NCI-H748 (cell line): ENCODE data around the gene ZNF689.
"Not testable (repeated sequence)": the region's sequence is repeated elsewhere in the genome, so short reads cannot be mapped to it uniquely, and the experiment has no call there.

ENCODE experiments used
- DNase-seq: peaks from one replicate; lab custom pipeline; 2025; ENCODE audit not compliant: unreplicated experiment; lab: John Stamatoyannopoulos, UW

ZNF689 gene

GRCh38 chr16:30637139-30637538 is 26.9 kb upstream of the ZNF689 start:
- DNase-seq: not testable (repeated sequence)

- no peak for DNase-seq
Measured at GRCh38 chr16:30636599-30636998, 26.4 kb upstream of the ZNF689 start.

GRCh38 chr16:30633526-30633925 is 23.3 kb upstream of the ZNF689 start:
- DNase-seq: no peak

- DNase-seq: not testable (repeated sequence)
Measured at GRCh38 chr16:30632454-30632853, 22.3 kb upstream of the ZNF689 start.

GRCh38 chr16:30628628-30629540 is 18.7 kb upstream of the ZNF689 start:
- DNase-seq: peak; percentile 68

- DNase-seq: no peak
Measured at GRCh38 chr16:30626236-30626635, 16.0 kb upstream of the ZNF689 start.

- no peak for DNase-seq
Measured at GRCh38 chr16:30623536-30624283, 13.5 kb upstream of the ZNF689 start.

- no peak for DNase-seq
Measured at GRCh38 chr16:30622455-30623032, 12.4 kb upstream of the ZNF689 start.

GRCh38 chr16:30621765-30622164 is 11.6 kb upstream of the ZNF689 start:
- DNase-seq: no peak

GRCh38 chr16:30620169-30620568 is 10.0 kb upstream of the ZNF689 start:
- no peak for DNase-seq

- DNase-seq: no peak
Measured at GRCh38 chr16:30619638-30620037, 9.4 kb upstream of the ZNF689 start.

- no peak for DNase-seq
Measured at GRCh38 chr16:30619202-30619601, 9.0 kb upstream of the ZNF689 start.

- peak; percentile 84 for DNase-seq
Measured at GRCh38 chr16:30615358-30616091, 5.3 kb upstream of the ZNF689 start.

GRCh38 chr16:30609002-30609925 is 925 bp downstream of the ZNF689 start:
- DNase-seq: peak; percentile 47

GRCh38 chr16:30606004-30606403 is 4.2 kb downstream of the ZNF689 start:
- DNase-seq: no peak

- DNase-seq: no peak
Measured at GRCh38 chr16:30605158-30605557, 5.0 kb downstream of the ZNF689 start.

GRCh38 chr16:30604316-30604947 is 5.8 kb downstream of the ZNF689 start:
- DNase-seq: no peak

- DNase-seq: no peak
Measured at GRCh38 chr16:30603945-30604315, 6.3 kb downstream of the ZNF689 start.

- DNase-seq: no peak
Measured at GRCh38 chr16:30602616-30603277, 7.4 kb downstream of the ZNF689 start.
